ENCODE results near the gene PCDHB11.
"Not testable (repeated sequence)": the region's sequence is repeated elsewhere in the genome, so short reads cannot be mapped to it uniquely, and the experiment has no call there.

Gene PCDHB11

GRCh38 chr5:141188682-141189081, 10.7 kb upstream of the PCDHB11 start:
- DNase-seq, result not testable (repeated sequence)

GRCh38 chr5:141189131-141189530, 10.3 kb upstream of the PCDHB11 start:
- DNase-seq, result not testable (repeated sequence)

DNA sequence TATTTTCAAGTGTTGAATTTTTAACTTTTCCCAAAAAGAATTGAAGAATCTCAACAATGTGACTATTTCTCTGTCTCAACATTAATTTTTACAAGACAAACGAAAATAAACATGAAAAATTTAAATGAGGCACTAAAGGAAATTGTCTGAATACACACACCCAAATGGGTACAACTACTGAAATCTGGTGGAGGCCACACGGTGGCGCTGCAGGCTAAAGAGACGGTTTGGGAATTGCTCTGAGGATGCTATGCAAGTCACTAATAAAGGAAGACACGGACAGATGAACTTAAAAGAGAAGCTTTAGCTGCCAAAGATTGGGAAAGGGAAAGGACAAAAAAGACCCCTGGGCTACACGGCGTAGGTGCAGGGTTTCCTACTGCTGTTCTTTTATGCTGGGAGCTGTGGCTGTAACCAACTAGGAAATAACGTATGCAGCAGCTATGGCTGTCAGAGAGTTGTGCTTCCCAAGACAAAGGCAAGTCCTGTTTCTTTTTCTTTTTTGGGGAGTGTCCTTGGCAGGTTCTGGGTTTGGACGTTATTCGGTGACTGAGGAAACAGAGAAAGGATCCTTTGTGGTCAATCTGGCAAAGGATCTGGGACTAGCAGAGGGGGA, 7.2 kb upstream of the PCDHB11 start, which contains the start of gene PCDHB10:
PCDHB10 (plus strand) TSS at position 244 of the 616 bp plus-strand sequence; CDS start at position 444, 200 bp downstream.
- DNase-seq, result no peak

GRCh38 chr5:141194332-141194731, 5.1 kb upstream of the PCDHB11 start:
- DNase-seq, result not testable (repeated sequence)

DNA sequence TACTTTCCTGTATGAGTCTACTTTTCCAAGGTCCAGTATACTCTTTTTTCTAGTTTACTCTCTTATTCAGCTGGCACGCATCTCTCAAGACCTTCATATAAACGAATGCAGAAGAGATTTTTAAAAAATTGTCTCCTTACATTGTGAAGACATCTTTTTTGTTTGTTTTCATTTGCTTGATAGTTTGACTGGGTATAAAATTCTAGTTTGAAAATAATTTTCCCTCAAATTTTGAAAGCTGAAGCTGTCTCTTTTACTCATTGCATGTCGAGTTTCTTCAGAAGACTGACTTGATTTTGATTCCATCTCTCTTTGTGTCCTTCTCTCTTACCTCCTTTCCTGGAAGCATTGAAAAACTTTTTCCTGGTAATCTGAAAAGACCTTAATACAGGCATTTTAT, 3.1 kb upstream of the PCDHB11 start:
- DNase-seq, result no peak

GRCh38 chr5:141201126-141201525, 1.7 kb downstream of the PCDHB11 start:
- not testable (repeated sequence) for DNase-seq

DNA sequence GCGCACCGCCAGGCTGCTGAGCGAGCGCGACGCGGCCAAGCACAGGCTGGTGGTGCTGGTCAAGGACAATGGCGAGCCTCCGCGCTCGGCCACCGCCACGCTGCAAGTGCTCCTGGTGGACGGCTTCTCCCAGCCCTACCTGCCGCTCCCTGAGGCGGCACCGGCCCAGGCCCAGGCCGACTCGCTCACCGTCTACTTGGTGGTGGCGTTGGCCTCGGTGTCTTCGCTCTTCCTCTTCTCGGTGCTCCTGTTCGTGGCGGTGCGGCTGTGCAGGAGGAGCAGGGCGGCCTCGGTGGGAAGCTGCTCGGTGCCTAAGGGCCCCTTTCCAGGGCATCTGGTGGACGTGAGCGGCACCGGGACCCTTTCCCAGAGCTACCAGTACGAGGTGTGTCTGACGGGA, 2.2 kb downstream of the PCDHB11 start:
- DNase-seq, result not testable (repeated sequence)

GRCh38 chr5:141208478-141208877, 9.1 kb downstream of the PCDHB11 start, which contains the start of gene PCDHB12:
TSS of gene PCDHB12 (plus strand) at chr5:141208719. CDS start at chr5:141208908, 189 bp downstream.
- no peak for DNase-seq

DNA sequence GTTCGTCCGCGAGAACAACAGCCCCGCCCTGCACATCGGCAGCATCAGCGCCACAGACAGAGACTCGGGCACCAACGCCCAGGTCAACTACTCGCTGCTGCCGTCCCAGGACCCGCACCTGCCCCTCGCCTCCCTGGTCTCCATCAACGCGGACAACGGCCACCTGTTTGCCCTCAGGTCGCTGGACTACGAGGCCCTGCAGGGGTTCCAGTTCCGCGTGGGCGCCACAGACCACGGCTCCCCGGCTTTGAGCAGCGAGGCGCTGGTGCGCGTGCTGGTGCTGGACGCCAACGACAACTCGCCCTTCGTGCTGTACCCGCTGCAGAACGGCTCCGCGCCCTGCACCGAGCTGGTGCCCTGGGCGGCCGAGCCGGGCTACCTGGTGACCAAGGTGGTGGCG, 10.9 kb downstream of the PCDHB11 start:
- DNase-seq, result not testable (repeated sequence)

GRCh38 chr5:141210849-141211248, 11.4 kb downstream of the PCDHB11 start:
- DNase-seq, result not testable (repeated sequence)

DNA sequence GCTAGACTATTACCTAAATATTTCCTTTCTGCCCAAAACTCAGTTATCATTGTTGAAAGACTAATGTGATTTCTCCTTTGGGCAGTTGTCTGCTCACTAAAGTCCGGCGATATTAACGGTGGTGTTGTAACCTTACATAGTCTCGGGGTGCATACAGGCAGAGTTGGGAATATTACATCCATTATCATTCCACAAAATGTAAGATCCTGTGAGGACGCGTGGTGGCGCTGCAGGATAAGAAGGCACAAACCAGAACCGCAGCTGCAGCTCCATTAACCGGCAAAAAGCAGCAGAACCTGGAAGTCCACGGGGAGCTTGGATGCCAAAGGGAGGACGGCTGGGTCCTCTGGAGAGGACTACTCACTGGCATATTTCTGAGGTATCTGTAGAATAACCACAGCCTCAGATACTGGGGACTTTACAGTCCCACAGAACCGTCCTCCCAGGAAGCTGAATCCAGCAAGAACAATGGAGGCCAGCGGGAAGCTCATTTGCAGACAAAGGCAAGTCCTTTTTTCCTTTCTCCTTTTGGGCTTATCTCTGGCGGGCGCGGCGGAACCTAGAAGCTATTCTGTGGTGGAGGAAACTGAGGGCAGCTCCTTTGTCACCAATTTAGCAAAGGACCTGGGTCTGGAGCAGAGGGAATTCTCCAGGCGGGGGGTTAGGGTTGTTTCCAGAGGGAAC, 14.4 kb downstream of the PCDHB11 start, which contains the start of gene PCDHB13:
PCDHB13 (plus strand) TSS at position 264 of the 684 bp plus-strand sequence; CDS start at position 469, 205 bp downstream.
- DNase-seq, result not testable (repeated sequence)

DNA sequence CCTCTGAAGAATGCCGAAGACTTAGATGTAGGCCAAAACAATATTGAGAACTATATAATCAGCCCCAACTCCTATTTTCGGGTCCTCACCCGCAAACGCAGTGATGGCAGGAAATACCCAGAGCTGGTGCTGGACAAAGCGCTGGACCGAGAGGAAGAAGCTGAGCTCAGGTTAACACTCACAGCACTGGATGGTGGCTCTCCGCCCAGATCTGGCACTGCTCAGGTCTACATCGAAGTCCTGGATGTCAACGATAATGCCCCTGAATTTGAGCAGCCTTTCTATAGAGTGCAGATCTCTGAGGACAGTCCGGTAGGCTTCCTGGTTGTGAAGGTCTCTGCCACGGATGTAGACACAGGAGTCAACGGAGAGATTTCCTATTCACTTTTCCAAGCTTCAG, 15.2 kb downstream of the PCDHB11 start:
- not testable (repeated sequence) for DNase-seq

- DNase-seq, result not testable (repeated sequence)
Measured at GRCh38 chr5:141215504-141215903, 16.1 kb downstream of the PCDHB11 start.

GRCh38 chr5:141216035-141216434, 16.6 kb downstream of the PCDHB11 start:
- not testable (repeated sequence) for DNase-seq

GRCh38 chr5:141223112-141223783, 23.8 kb downstream of the PCDHB11 start, which contains the start of gene PCDHB14:
TSS of gene PCDHB14 (plus strand) at chr5:141223343. CDS start at chr5:141223506, 163 bp downstream.
- no peak for DNase-seq

GRCh38 chr5:141224844-141225243, 25.4 kb downstream of the PCDHB11 start:
- DNase-seq, result not testable (repeated sequence)

- not testable (repeated sequence) for DNase-seq
Measured at GRCh38 chr5:141225421-141225820, 26.0 kb downstream of the PCDHB11 start.

DNA sequence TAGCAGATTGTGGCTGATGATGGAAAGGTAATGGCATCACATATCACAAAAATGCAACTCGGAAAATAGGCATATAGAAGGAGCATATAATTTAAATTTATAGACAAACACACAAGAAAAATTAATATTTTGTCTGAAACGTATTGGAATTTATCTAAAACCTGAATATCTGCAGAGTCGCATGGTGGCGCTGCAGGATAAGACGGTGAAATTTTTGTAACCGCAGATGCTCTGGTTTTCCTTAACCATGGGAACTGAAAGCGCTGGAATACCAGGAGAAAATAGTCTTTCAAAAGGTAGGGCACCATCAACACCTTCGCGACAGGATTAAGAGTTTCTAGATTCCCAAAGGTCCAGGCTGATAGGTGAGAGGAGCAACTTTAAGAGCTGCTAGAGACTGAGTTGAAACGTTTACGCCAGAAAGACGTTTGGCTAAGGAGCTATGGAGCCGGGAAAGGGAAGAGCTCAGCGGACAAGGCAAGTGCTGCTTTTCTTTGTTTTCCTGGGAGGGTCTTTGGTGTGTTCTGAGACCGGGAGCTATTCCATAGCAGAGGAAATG, 34.8 kb downstream of the PCDHB11 start:
- DNase-seq, result no peak

GRCh38 chr5:141235922-141236321, 36.5 kb downstream of the PCDHB11 start:
- DNase-seq, result not testable (repeated sequence)

DNA sequence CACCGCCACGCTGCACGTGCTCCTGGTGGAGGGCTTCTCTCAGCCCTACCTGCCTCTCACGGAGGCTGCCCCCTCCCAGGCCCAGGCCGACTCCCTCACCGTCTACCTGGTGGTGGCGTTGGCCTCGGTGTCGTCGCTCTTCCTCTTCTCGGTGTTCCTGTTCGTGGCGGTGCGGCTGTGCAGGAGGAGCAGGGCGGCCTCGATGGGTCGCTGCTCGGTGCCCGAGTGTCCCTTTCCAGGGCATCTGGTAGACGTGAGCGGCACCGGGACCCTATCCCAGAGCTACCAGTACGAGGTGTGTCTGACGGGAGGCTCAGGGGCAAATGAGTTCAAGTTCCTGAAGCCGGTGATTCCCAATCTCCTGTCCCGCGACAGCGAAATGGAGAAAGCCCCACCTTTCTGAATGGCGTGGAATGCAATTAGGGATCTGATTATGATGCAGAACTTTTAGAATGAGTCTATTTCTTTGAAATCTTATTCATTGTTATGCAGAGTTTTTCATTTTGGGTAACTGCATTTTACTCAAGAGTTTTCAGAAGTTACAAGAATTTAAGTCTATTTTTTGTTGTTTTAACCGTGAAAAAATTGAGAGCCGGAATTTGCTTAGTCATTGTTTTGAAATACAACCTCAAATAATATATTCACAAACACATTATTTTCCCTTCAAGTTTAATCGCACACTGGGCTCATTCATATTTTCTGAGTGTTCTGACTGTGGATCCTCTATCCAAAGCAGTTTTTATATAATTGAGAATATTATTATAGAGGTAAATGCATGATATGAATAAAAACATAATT, 37.3 kb downstream of the PCDHB11 start:
- DNase-seq, result no peak

GRCh38 chr5:141241496-141241895, 42.1 kb downstream of the PCDHB11 start:
- DNase-seq, result no peak

DNA sequence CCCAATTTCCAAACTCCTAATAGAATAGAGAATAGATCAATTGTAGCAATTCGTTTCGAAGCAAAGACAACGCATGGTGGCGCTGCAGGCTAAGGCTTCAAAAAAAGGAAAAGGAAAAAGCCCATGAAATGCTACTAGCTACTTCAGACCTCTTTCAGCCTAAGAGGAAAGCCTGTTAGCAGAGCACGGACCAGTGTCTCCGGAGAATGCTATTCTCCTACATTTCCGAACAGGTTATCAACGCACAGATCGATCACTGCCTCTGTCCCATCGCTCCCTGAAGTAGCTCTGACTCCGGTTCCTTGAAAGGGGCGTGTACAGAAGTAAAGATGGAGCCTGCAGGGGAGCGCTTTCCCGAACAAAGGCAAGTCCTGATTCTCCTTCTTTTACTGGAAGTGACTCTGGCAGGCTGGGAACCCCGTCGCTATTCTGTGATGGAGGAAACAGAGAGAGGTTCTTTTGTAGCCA, 45.9 kb downstream of the PCDHB11 start, which contains the start of gene PCDHB15:
PCDHB15 (plus strand) TSS at position 146 of the 468 bp plus-strand sequence; CDS start at position 330, 184 bp downstream.
- no peak for DNase-seq
